Measurements from ENCODE around the gene ANKRD10.
"Not testable (repeated sequence)": the region's sequence is repeated elsewhere in the genome, so short reads cannot be mapped to it uniquely, and the experiment has no call there.

The ANKRD10 gene

DNA sequence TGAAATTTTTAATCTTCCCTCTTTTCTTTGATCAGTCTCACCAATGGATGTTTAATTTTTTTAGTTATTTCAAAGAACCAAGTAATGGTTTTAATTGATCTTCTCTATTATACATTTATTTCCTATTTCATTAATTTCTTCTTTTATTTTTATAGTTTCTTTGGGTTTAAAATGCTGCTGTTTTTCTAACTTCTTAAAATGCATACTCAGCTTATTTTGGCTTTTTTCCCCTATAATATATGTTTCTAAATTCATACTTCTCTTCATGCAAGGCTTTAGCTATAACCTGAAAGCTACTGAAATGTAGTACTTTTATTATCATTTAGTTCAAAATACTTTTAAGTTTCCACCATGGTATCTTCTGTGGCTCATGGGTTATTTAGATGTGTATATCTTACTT lies 53.9 kb downstream of the ANKRD10 start:
- no peak for DNase-seq

GRCh38 chr13:110856942-110857835 lies 57.7 kb downstream of the ANKRD10 start:
- DNase-seq: no peak

- DNase-seq: no peak
These were observed 59.5 kb downstream of the ANKRD10 start for GRCh38 chr13:110855363-110855762.

GRCh38 chr13:110854866-110855265 lies 60.0 kb downstream of the ANKRD10 start:
- no peak for DNase-seq

DNA sequence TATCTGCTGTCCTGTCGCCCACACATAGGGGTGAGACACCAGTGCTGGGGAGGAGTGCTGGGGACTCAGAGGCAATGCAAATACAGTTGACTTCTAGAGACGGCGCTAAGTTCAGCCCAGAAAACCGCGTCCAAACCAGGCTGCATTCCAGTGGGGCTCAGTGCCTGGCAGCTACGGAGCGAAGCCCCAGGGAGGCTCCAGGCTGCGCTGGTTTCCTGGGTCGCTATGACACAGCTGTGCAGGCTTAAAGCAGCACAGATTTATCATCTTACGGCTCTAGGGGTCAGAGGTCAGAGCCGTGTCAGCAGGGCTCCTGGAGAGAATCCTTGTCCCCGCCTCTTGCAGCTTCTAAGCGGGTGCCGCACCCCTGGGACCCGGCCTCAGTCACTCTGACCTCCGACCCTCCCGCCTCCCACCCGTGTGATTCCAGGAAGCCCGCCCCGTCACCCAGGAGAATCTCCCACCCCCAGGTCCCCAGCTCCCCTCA lies 61.6 kb downstream of the ANKRD10 start:
- DNase-seq: no peak

DNA sequence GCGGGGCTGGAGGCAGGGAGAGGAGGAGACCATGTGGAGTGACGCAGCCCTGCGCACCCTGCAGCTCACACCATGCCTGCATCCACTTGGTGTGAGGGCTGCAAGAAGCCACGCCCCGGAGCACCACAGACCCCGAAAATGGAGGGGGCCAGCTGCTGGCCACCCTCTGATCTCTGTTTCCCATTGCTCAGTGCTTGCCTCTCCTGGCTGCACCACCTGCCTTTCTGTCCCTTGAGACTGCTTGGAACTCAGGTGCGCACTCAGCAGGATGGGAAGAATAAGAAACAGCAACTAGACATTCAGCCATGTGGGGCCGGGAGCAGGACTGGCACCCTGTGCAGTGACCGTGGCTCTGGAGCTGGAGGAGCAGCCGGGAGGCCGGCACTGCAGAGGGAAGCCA lies 64.0 kb downstream of the ANKRD10 start:
- no peak for DNase-seq

- no peak for DNase-seq
These were observed 64.9 kb downstream of the ANKRD10 start for GRCh38 chr13:110850006-110850405.

DNA sequence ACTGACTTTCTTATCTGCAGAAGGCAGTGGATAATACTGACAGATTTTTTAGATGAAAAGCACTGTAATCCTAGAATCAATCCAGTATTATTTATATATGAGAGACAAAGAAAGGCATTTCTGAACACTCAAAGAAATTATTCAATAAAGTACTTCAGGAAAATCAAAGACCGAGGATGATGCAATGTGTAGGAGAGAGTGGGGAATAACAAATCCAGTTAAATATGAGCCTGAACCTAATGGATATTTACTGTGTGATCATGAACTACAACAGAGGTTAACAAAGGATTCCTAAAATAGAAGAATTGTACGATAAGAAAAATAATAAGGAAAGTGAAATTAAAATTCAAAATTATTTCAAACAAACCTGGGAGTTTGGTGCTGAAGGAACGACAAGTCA lies 69.3 kb downstream of the ANKRD10 start:
- DNase-seq: no peak

DNA sequence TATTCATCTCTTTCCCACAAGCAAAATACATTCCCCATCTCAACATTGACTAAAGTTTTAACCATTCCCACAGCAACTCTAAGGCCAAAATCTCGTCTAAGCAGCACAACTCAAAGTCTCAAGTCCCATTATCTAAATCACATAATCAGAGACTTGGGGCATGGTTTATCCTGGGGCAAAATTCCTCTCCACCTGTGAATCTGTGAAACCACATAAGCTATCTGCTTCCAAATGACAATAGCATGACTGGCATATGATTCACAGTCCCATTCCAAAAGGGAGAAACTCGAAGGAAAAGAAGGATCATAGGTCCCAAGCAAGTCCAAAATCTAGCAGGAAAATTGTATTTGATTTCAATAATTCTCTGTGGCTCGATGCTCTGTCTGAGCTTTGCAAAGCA lies 73.0 kb downstream of the ANKRD10 start:
- no peak for DNase-seq

GRCh38 chr13:110841406-110841805 lies 73.5 kb downstream of the ANKRD10 start:
- no peak for DNase-seq

GRCh38 chr13:110838867-110839538 lies 75.9 kb downstream of the ANKRD10 start:
- DNase-seq: no peak

- DNase-seq: no peak
These were observed 76.8 kb downstream of the ANKRD10 start for GRCh38 chr13:110838116-110838515.

- not testable (repeated sequence) for DNase-seq
These were observed 77.3 kb downstream of the ANKRD10 start for GRCh38 chr13:110837397-110838061.

- DNase-seq: no peak
These were observed 78.3 kb downstream of the ANKRD10 start for GRCh38 chr13:110836605-110836903.

DNA sequence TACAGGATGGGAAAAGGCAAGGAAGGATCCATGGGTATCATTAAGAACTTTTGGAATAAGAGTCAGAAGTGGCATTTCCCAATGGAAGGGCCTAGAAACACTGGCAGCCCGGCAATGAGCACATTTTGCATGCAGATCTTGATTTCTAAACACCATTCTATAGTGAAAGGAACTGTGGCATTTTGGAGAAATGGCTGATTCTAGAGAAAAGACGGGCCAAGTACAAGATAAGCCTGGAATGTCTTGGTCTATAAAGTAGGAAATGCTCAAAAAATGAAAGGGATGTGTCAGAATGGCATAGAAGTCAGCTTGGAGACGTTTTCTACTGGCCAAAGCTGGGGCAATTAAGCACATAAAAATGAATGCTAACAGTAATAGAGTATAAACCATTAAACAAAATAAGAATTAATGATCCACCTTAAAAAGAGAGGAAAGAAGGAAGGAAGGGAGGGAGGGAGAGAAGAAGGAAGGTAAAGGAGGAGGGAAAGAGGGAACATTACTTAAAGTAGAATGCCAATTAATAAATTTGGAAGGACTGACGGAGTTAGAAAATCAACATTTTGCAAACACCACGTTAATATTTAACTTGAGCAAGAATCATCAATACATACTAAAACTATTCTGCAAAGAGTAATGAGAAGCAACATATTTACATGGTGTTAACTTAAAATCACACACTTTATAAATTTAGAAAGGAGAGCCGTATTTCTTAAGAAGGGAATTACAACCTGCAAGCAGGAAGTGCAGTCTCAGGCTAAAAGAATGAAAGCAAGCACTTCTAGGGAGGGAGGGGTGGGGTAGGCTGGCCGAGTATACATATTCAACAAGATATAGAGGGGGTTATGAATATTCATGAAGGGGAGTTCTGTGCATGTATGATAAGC lies 78.9 kb downstream of the ANKRD10 start:
- DNase-seq: no peak

GRCh38 chr13:110834572-110834971 lies 80.3 kb downstream of the ANKRD10 start:
- no peak for DNase-seq

GRCh38 chr13:110832531-110832930 lies 82.3 kb downstream of the ANKRD10 start:
- no peak for DNase-seq

DNA sequence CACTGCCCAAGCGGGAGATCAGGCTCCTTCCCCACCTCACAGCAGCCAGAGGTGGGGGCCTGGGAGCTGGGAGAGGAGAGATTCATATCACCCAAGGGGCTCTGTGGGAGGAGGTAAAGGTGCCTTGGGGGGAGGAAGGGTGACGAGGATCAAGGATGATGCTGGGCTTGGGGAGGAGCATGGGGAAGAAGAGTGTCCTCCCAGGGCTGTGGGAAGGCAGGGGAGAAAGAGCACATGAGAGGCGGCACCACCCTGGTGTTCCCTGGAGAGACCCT lies 82.7 kb downstream of the ANKRD10 start:
- no peak for DNase-seq

DNA sequence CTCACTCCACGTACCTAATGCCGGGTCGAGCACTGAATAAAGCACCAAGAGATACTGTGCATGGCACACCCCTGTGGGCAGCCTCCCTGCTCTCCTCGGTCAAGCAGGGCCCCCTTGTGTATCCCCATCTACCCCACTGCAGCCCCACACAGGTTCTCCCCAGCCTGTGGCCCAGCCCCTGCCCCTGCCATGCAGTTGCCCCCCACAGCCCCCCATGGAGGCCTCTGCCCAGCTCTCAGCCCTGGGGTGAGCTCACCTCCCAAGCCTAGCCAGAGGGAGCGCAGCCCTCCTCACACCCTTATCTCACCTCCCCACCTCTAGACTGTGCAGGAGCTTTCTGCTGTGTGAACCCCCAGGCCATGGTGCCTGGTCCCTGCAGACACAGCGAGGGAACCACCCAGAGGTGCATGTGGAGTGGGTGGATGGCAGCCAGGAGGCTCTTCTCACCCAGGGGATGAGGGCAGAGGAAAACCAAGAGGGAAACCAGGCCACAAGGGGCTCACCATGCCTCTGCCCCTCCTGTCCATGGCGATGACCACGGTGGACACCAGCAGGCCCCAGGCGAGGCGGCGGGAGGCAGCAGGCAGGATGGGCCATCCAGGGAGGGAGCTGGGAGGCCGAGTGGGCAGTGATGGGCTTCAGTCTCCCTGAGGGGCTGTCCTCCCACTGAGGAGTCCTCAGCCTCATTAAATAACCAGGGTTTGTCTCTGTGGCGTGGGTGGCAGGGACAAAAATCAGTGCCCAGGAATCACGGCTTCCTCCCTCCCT lies 83.2 kb downstream of the ANKRD10 start:
- DNase-seq: no peak

- no peak for DNase-seq
These were observed 84.0 kb downstream of the ANKRD10 start for GRCh38 chr13:110830800-110831371.

DNA sequence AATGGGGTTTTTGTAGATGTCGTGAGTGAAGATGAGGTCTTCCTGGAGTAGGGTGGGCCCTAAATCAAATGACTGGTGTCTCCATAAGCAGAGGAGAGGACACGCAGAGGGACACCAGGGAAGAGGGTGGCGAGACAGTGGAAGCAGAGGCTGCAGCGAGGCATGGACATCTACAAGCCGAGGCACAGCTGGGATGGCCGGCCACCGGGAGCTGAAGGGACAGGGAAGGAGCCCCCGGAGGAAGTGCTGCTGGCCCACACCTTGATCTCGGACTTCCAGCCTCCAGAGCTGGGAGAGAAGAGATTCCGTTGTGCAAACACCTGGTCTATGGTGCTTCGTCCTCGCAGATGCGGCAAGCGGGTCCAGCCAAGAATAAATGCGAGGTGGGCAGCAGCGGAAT lies 84.5 kb downstream of the ANKRD10 start:
- DNase-seq: no peak

DNA sequence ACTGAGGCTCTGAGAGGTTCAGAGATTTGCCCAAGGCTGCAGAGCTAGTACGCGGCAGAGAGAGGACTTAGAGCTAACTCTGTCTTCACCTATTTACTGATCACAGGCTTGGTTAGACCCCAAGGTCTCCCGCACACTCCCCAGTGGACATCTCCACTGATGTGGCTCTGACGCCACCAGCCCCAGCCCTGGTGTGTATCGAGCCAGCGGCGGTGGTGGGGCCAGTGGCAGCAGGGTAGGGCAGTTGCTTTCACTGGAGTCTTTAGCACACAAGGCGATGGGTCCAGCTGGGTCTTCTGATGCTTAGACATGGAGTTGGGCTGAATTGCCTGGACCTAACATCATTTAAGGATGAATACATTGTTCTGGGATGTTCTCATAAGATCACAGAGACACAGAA lies 85.4 kb downstream of the ANKRD10 start:
- DNase-seq: no peak

All from DMS 273 treated with DMSO at 0.1 percent for 48 hours (cell line).